DMS153 treated with DMSO at 0.1 percent for 48 hours (cell line): ENCODE data around the gene NOC4L.
"Not testable (repeated sequence)": the region's sequence is repeated elsewhere in the genome, so short reads cannot be mapped to it uniquely, and the experiment has no call there.

Source experiments
- DNase-seq: peaks from one replicate; lab custom pipeline; 2025; ENCODE audit not compliant: unreplicated experiment; lab: John Stamatoyannopoulos, UW

Gene NOC4L

GRCh38 chr12:132123970-132124765 is 20.1 kb upstream of the NOC4L start:
- DNase-seq, result no peak

GRCh38 chr12:132124766-132125425 is 19.4 kb upstream of the NOC4L start:
- no peak for DNase-seq

GRCh38 chr12:132125736-132126135 is 18.5 kb upstream of the NOC4L start:
- DNase-seq, result no peak

GRCh38 chr12:132127041-132127440 is 17.2 kb upstream of the NOC4L start:
- DNase-seq, result no peak

- DNase-seq, result no peak
These were observed 15.2 kb upstream of the NOC4L start for GRCh38 chr12:132129007-132129406.

- no peak for DNase-seq
These were observed 13.6 kb upstream of the NOC4L start for GRCh38 chr12:132130690-132131089.

- DNase-seq, result no peak
These were observed 13.0 kb upstream of the NOC4L start for GRCh38 chr12:132131229-132131628.

- DNase-seq, result no peak
These were observed 12.3 kb upstream of the NOC4L start for GRCh38 chr12:132131952-132132351.

- no peak for DNase-seq
These were observed 11.4 kb upstream of the NOC4L start for GRCh38 chr12:132132609-132133430.

GRCh38 chr12:132133952-132134652 is 10.2 kb upstream of the NOC4L start:
- peak; percentile 7 for DNase-seq

- not testable (repeated sequence) for DNase-seq
These were observed 9.5 kb upstream of the NOC4L start for GRCh38 chr12:132134653-132135183.

- DNase-seq, result not testable (repeated sequence)
These were observed 8.0 kb upstream of the NOC4L start for GRCh38 chr12:132136226-132136625.

- DNase-seq, result no peak
These were observed 6.7 kb upstream of the NOC4L start for GRCh38 chr12:132137483-132138125.

GRCh38 chr12:132138941-132139871 is 5.1 kb upstream of the NOC4L start:
- DNase-seq, result no peak

- DNase-seq, result no peak
These were observed 4.3 kb upstream of the NOC4L start for GRCh38 chr12:132139912-132140311.

- DNase-seq, result no peak
These were observed 3.8 kb upstream of the NOC4L start for GRCh38 chr12:132140501-132140900.

- no peak for DNase-seq
These were observed 3.1 kb upstream of the NOC4L start for GRCh38 chr12:132140918-132141841.
